Ovary (tissue), 3 donors: Measurements from ENCODE around the gene ATP10B.

Experiments
- EP300 ChIP-seq: sonication (generic); formaldehyde crosslinking; IDR thresholded peaks from one replicate; pipeline ENCODE4 v1.6.1; 2017; ENCODE audit warnings: antibody characterized with exemption
- POLR2A ChIP-seq: fragments of 450-650 bp; IDR thresholded peaks from one replicate; pipeline ENCODE4 v1.6.1; 2017; ENCODE audit warnings: antibody characterized with exemption, mild to moderate bottlenecking, moderate library complexity
- TF ChIP-seq, protein P1 (sequence below), 3 donors: fragments of 450-650 bp in 2 of 3; fragments of 200-600 bp in 1 of 3; IDR thresholded peaks; one replicate each; pipeline versions ENCODE4 v1.5.1 to v1.8.0; 2016 to 2022; ENCODE audit warnings: antibody characterized with exemption in 3 of 3, mild to moderate bottlenecking in 1 of 3
- donor health status: DM: no; HTN: no; CAD: no.

DNA sequence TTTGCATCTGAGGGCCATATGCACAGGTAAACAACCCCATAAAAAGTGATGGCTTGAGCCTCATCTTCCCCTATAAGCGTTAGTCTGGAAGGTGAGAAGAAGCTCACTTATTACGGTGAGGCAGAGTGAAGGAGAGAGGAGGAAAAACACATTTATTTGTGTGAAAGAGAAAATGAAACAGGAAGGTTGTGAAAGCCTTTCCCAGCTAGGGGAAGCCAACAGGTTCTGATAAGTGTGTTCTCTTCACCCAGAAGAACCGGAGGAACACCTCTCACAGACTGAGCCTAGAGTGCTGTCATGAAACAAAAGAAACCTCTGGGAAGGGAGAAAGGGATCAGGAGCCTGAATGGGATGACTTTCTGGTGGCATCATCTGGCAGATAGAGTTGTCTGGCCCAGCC is 237.9 kb downstream of the ATP10B start:
- TF ChIP-seq, protein P1, sequence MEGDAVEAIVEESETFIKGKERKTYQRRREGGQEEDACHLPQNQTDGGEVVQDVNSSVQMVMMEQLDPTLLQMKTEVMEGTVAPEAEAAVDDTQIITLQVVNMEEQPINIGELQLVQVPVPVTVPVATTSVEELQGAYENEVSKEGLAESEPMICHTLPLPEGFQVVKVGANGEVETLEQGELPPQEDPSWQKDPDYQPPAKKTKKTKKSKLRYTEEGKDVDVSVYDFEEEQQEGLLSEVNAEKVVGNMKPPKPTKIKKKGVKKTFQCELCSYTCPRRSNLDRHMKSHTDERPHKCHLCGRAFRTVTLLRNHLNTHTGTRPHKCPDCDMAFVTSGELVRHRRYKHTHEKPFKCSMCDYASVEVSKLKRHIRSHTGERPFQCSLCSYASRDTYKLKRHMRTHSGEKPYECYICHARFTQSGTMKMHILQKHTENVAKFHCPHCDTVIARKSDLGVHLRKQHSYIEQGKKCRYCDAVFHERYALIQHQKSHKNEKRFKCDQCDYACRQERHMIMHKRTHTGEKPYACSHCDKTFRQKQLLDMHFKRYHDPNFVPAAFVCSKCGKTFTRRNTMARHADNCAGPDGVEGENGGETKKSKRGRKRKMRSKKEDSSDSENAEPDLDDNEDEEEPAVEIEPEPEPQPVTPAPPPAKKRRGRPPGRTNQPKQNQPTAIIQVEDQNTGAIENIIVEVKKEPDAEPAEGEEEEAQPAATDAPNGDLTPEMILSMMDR (IDR thresholded peaks at IDR 0.05), result no peak
- TF ChIP-seq EP300, result no peak
- TF ChIP-seq POLR2A, result no peak
